Measurements from ENCODE around the gene RARB. TPM values are rescaled to one million over a fixed set of nuclear protein-coding genes. Genes with fewer than 3 reads are reported as not detected.
A peak's percentile ranks its signal among the peaks of the same experiment; 100 is the strongest.

The RARB gene
- total and polyA plus RNA-seq, 2 of the 13 experiments (the other 11 are each of a cell fraction or from before 2014, with no cell fraction given): 0.16 TPM; not detected in 1

DNA sequence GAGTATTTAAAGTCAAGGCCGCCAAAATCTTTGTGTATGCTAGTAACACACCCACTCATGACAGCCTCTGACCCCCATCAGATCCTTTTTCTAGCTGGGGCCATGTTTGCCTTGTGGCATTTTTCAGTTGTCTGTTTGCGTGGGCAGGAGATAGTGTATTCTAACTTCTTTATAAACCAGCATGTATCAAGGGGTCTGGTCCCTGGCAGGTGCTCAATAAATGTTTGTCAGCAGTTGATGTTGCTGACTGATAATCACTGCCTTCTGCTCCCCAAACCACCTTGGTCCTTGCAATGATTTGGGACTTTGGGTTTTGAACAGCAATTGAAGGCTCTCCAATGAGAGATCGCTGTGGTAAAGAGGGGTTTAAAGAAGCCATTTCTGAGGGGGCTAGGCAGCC is 19.2 kb downstream of the RARB start:
- ChIA-PET POLR2A (no interaction called here), CTCF (ENCODE audit: low intra/inter-chr PET ratio, low total read pairs) (no interaction called here)
- BruUV-seq (replicated peaks): no TSS peak
- intact Hi-C loops (cut with micrococcal nuclease; ENCODE audit: unreplicated experiment) (no loop called here), in situ Hi-C loops (cut with HindIII; ENCODE audit: extremely low pct_ligation_motif_present, low pct_unique_long_range_greater_than_20kb) (no loop called here)
- Histone ChIP-seq H3K27me3 (ENCODE audit: control insufficient read depth in 1 of 2, insufficient read depth in 2 of 2, low read length in 2 of 2) (no peaks in the 10 kb centered on the region; a peak in 1 of 5 replicates), H3K27ac (ENCODE audit: extremely low read length, insufficient read depth, low read length) (no peak overlapping the region), H4K20me1 (ENCODE audit: insufficient read depth, low read length) (no peaks in the 10 kb centered on the region), H3K79me2 (ENCODE audit: insufficient read depth, low read length) (no peaks in the 10 kb centered on the region), H3K4me1 (ENCODE audit: insufficient read depth, low read length) (no peaks in the 10 kb centered on the region), H2AFZ (ENCODE audit: low read length) (no peak overlapping the region), H3K4me3 (replicated peaks in 1 of 3; ENCODE audit: insufficient read depth in 1 of 3, low read depth in 2 of 3, low read length in 3 of 3) (no peak overlapping the region), H3K36me3 (replicated peaks in 1 of 2; ENCODE audit: control insufficient read depth in 1 of 2, insufficient read depth in 2 of 2, low read length in 2 of 2) (no peaks in the 10 kb centered on the region), H3K4me2 (ENCODE audit: low read depth, low read length) (no peak overlapping the region), H3K9ac (ENCODE audit: insufficient read depth, low read depth, low read length) (no peak overlapping the region), H3K9me3 (ENCODE audit: low read length) (no peaks in the 10 kb centered on the region)
- DNase-seq (ENCODE audit: low spot score): no peak
- no peak for FAIRE-seq
- TF ChIP-seq CHD2 (IDR thresholded peaks at IDR 0.05; ENCODE audit: low read depth, low read length) (no peak), HOXA7 (CRISPR knock-in tag; IDR thresholded peaks at IDR 0.05) (no peak), ZNF605 (CRISPR knock-in tag; IDR thresholded peaks at IDR 0.05) (no peak), GZF1 (CRISPR knock-in tag; IDR thresholded peaks at IDR 0.05) (no peak)
- no peak for ATAC-seq
- WGBS (ENCODE audit: low lambda C conversion rate): 81% methylated on average over 3 of the region's 3 CpGs

DNA sequence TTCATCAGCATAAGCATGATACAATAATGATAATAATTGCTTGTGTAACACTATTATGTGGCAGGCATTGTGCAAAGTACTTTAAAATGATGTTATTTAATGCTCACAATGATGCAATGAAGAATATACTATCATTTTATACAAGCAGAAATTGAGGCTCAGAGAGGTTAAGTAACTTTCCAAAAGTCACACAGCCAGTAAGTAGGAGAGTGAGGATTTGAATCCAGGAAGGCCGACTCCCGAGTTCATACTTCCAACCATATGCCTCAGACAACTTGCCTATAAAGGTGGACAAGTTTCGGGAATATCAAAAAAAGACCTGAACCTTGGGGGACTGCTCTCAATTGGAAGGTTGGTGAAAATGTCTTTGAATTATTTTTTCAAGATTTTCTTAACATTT is 19.9 kb downstream of the RARB start:
- H3K4me3 ChIP-seq (replicated peaks in 1 of 3; ENCODE audit: insufficient read depth in 1 of 3, low read depth in 2 of 3, low read length in 3 of 3): no peak overlapping the region
- ChIA-PET CTCF (ENCODE audit: low intra/inter-chr PET ratio, low total read pairs) (no interaction called here), POLR2A (no interaction called here)
- H3K9me3 ChIP-seq (ENCODE audit: low read length): no peaks in the 10 kb centered on the region
- peak; percentile 47; the same call in 1 of the 2 replicates for TF ChIP-seq ZNF768 (CRISPR knock-in tag; IDR thresholded peaks at IDR 0.05)
- TF ChIP-seq RAD51 (IDR thresholded peaks at IDR 0.05; ENCODE audit: borderline replicate concordance): no peak
- no peaks in the 10 kb centered on the region for H3K4me1 ChIP-seq (ENCODE audit: insufficient read depth, low read length)
- no TSS peak for BruUV-seq (replicated peaks)
- intact Hi-C loops (cut with micrococcal nuclease; ENCODE audit: unreplicated experiment): no loop called here
- H3K36me3 ChIP-seq (replicated peaks in 1 of 2; ENCODE audit: control insufficient read depth in 1 of 2, insufficient read depth in 2 of 2, low read length in 2 of 2): no peaks in the 10 kb centered on the region
- no peak overlapping the region for H3K4me2 ChIP-seq (ENCODE audit: low read depth, low read length)
- no peak for DNase-seq (ENCODE audit: low spot score)
- H3K27me3 ChIP-seq (ENCODE audit: control insufficient read depth in 1 of 2, insufficient read depth in 2 of 2, low read length in 2 of 2): no peaks in the 10 kb centered on the region; a peak in 1 of 5 replicates
- no peak overlapping the region for H2AFZ ChIP-seq (ENCODE audit: low read length)
- 74% methylated on average over 3 of the region's 3 CpGs for WGBS (ENCODE audit: low lambda C conversion rate)
- no peaks in the 10 kb centered on the region for H4K20me1 ChIP-seq (ENCODE audit: insufficient read depth, low read length)
- ATAC-seq: no peak
- no peaks in the 10 kb centered on the region for H3K79me2 ChIP-seq (ENCODE audit: insufficient read depth, low read length)
- no peak overlapping the region for H3K9ac ChIP-seq (ENCODE audit: insufficient read depth, low read depth, low read length)
- in situ Hi-C loops (cut with HindIII; ENCODE audit: extremely low pct_ligation_motif_present, low pct_unique_long_range_greater_than_20kb): no loop called here
- FAIRE-seq: no peak
- H3K27ac ChIP-seq (ENCODE audit: extremely low read length, insufficient read depth, low read length): no peak overlapping the region

All from HepG2 (cell line).